Vagina (tissue), 2 donors: ENCODE measurements around the gene CNTN1. TPM values are rescaled to one million over a fixed set of nuclear protein-coding genes. Genes with fewer than 3 reads are reported as not detected.

Experiments used
- DNase-seq, 2 donors: peaks; one replicate each; pipeline ENCODE4 v3.0.0-alpha.2; 2017; ENCODE audit errors: extremely low spot score in 2 of 2
- H3K27ac ChIP-seq: fragments of 200-600 bp; sonication (generic); one replicate; pipeline ENCODE4 v1.5.1; 2019
- H3K27me3 ChIP-seq: fragments of 200-600 bp; sonication (generic); one replicate; pipeline ENCODE4 v1.5.1; 2019
- H3K36me3 ChIP-seq, 2 donors: fragments of 200-600 bp; sonication (generic); one replicate each; pipeline ENCODE4 v1.5.1; 2017 to 2019
- H3K4me1 ChIP-seq: fragments of 200-600 bp; sonication (generic); one replicate; pipeline ENCODE4 v1.5.1; 2019
- H3K4me3 ChIP-seq, 2 donors: fragments of 200-600 bp; sonication (generic); 1 replicate in 1 of 2; 2 replicates in 1 of 2; pipeline ENCODE4 v1.5.1; 2016 to 2019
- H3K9me3 ChIP-seq: fragments of 200-600 bp; sonication (generic); one replicate; pipeline ENCODE4 v1.5.1; 2019
- POLR2A ChIP-seq, 2 donors: fragments of 450-650 bp; IDR thresholded peaks; one replicate each; pipeline ENCODE4 v1.6.1; 2017; ENCODE audit warnings: antibody characterized with exemption in 2 of 2, mild to moderate bottlenecking in 2 of 2, moderate library complexity in 2 of 2
- POLR2AphosphoS5 ChIP-seq, 2 donors: sonication (generic); formaldehyde crosslinking; IDR thresholded peaks; one replicate each; pipeline ENCODE4 v1.9.0; 2017; ENCODE audit warnings: antibody characterized with exemption in 2 of 2, mild to moderate bottlenecking in 2 of 2, low read depth in 1 of 2; ENCODE audit not compliant: insufficient read depth in 1 of 2
- intact Hi-C: fragments of 100-400 bp; cut with DNase I; formaldehyde crosslinking; loops from one replicate; pipeline ENCODE4 v1.15.1; 2023
- total RNA-seq: library from RNA; depleted of rRNA; stranded (reverse); fragments of >200 nt; gene quantifications from one replicate; pipeline ENCODE4 v1.2.3, GENCODE V29; 2016
- TF ChIP-seq, protein P1 (sequence below), 3 experiments: fragments of 450-650 bp in 2 of 3; fragments of 200-600 bp in 1 of 3; sonication (generic) in 1 of 3; IDR thresholded peaks; one replicate each; pipeline ENCODE4 v1.5.1; 2017 to 2019; ENCODE audit warnings: antibody characterized with exemption in 3 of 3, mild to moderate bottlenecking in 2 of 3, moderate library complexity in 2 of 3

CNTN1 gene
- total RNA-seq, 1 donor from 2014 or later: 15.2 TPM

DNA sequence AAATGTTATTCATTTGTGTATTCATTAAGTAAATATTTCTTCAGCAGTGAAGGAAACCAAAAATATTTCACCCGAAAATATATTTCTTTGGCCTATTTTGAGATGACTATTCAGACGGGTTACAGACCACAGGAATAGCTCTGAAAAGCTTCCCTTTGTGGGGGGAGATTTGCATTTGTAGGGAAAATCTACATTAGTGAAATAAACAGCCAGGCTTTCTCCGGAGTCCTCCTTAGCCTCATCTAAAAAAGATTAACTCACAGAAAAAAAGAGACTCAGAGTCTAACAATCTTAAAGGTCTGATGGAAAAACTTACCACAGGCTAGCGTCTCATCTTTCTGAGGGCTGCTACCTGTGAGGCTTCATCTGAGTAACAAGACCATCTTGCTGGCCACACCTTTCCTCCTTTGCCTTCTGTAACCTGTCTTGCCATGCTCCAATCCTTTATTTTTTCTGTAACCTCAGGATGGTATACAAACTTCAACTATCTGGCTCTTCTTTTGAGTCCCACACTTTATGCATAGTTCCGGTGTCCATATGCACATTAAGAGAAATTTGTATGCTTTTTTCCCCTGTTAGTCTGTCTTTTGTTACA lies 100.7 kb downstream of the CNTN1 start:
- H3K27ac ChIP-seq: no peak overlapping the region
- no peaks in the 10 kb centered on the region for H3K27me3 ChIP-seq
- intact Hi-C loops: no loop called here
- TF ChIP-seq POLR2A (IDR thresholded peaks at IDR 0.05) (no peak), POLR2AphosphoS5 (IDR thresholded peaks at IDR 0.05; ENCODE audit: insufficient read depth in 1 of 2, low read depth in 1 of 2) (no peak)
- TF ChIP-seq, protein P1, sequence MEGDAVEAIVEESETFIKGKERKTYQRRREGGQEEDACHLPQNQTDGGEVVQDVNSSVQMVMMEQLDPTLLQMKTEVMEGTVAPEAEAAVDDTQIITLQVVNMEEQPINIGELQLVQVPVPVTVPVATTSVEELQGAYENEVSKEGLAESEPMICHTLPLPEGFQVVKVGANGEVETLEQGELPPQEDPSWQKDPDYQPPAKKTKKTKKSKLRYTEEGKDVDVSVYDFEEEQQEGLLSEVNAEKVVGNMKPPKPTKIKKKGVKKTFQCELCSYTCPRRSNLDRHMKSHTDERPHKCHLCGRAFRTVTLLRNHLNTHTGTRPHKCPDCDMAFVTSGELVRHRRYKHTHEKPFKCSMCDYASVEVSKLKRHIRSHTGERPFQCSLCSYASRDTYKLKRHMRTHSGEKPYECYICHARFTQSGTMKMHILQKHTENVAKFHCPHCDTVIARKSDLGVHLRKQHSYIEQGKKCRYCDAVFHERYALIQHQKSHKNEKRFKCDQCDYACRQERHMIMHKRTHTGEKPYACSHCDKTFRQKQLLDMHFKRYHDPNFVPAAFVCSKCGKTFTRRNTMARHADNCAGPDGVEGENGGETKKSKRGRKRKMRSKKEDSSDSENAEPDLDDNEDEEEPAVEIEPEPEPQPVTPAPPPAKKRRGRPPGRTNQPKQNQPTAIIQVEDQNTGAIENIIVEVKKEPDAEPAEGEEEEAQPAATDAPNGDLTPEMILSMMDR (IDR thresholded peaks at IDR 0.05): no peak
- no peaks in the 10 kb centered on the region for H3K9me3 ChIP-seq
- H3K36me3 ChIP-seq: no peaks in the 10 kb centered on the region
- H3K4me3 ChIP-seq: no peak overlapping the region
- DNase-seq: no peak
- no peaks in the 10 kb centered on the region for H3K4me1 ChIP-seq

DNA sequence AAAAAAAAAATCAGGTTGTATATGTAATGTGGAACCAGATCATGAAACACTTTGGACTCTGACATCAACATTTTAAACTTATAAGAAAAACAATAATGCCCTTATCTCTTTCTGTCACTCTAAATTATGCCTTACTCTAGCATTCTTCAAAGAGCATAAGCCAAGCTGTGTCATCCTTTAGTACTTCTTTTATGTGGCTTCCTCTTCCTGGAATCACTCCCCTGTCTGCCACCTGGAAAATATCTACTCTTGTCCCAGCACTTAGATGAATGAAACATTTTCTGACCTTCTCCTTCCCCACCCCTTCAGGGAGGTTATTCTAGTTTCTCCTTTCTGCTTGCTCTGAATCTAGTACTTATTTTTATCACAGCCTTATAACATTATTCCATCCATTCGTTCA lies 101.2 kb downstream of the CNTN1 start:
- Histone ChIP-seq H3K27me3 (no peaks in the 10 kb centered on the region), H3K4me1 (no peaks in the 10 kb centered on the region), H3K4me3 (no peak overlapping the region), H3K9me3 (no peaks in the 10 kb centered on the region), H3K27ac (no peak overlapping the region), H3K36me3 (no peaks in the 10 kb centered on the region)
- no peak for TF ChIP-seq POLR2AphosphoS5 (IDR thresholded peaks at IDR 0.05; ENCODE audit: insufficient read depth in 1 of 2, low read depth in 1 of 2)
- DNase-seq: no peak
- intact Hi-C loops: no loop called here

DNA sequence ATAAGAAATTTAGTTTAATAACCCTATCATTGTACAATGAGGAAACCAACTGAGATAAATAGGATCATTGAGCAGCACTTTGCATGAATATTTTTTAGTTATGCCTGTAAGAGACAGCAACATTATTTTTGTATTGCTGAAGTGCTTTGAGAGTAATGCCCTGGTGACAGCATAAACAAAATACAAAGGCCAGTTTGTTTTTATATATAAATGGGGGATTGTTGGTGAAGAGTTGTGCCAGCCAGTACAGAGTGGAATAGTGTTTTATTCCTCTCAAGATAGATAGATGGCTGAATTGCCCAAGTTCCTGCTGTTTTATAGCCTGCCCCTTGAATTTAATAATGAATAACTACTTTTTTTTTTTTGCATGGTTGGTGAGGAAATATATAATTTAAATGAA lies 101.8 kb downstream of the CNTN1 start:
- no peaks in the 10 kb centered on the region for H3K36me3 ChIP-seq
- no peak for DNase-seq
- no peaks in the 10 kb centered on the region for H3K9me3 ChIP-seq
- TF ChIP-seq POLR2A (IDR thresholded peaks at IDR 0.05): no peak
- TF ChIP-seq POLR2AphosphoS5 (IDR thresholded peaks at IDR 0.05; ENCODE audit: insufficient read depth in 1 of 2, low read depth in 1 of 2): no peak
- TF ChIP-seq, protein P1 (IDR thresholded peaks at IDR 0.05): no peak
- H3K27me3 ChIP-seq: no peaks in the 10 kb centered on the region
- no peak overlapping the region for H3K27ac ChIP-seq
- no peaks in the 10 kb centered on the region for H3K4me1 ChIP-seq
- intact Hi-C loops: no loop called here
- no peak overlapping the region for H3K4me3 ChIP-seq

DNA sequence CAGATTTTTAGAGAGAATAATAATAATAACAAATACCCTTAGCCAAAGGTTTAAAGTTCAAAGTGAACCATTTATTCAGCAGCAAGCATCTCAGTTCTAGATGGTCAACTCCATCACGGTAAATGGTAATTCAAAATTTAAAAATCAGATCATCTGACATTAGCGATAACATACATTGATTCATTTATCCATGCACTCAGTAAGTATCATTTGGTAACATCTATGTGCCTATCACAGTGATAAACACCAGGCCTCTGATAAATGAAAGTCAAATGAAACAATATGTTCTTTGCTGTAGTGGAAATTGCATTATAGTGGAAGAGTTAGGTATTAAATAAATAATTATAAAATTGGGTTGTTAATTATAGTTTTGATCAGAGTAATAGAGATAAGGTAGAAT lies 108.8 kb downstream of the CNTN1 start:
- Histone ChIP-seq H3K9me3 (no peaks in the 10 kb centered on the region), H3K4me3 (no peak overlapping the region), H3K27ac (no peak overlapping the region), H3K4me1 (no peaks in the 10 kb centered on the region), H3K36me3 (no peaks in the 10 kb centered on the region), H3K27me3 (no peaks in the 10 kb centered on the region)
- no peak for DNase-seq
- TF ChIP-seq POLR2A (IDR thresholded peaks at IDR 0.05) (no peak), POLR2AphosphoS5 (IDR thresholded peaks at IDR 0.05; ENCODE audit: insufficient read depth in 1 of 2, low read depth in 1 of 2) (no peak)
- TF ChIP-seq, protein P1 (IDR thresholded peaks at IDR 0.05): no peak
- intact Hi-C loops: no loop called here

DNA sequence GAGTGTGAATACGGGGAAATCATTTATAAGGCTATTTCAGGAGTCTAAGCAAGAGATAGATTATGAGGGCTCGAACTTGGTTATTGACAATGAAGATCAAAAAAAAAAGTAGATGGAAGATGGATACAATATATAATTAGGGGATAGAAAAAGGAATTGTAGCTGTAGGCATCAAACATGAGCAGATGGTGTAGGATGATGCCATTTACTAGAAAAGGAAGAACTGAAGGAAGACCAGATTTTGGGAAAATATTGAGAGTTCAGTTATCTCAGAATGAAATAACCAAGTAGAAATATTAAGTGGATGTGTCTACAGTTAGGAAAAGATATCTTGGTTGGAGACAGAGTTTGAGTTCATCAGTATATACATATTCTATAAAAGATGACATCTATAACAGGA lies 109.6 kb downstream of the CNTN1 start:
- H3K4me1 ChIP-seq: no peaks in the 10 kb centered on the region
- intact Hi-C loops: no loop called here
- no peak overlapping the region for H3K27ac ChIP-seq
- TF ChIP-seq POLR2AphosphoS5 (IDR thresholded peaks at IDR 0.05; ENCODE audit: insufficient read depth in 1 of 2, low read depth in 1 of 2) (no peak), POLR2A (IDR thresholded peaks at IDR 0.05) (no peak)
- TF ChIP-seq, protein P1 (IDR thresholded peaks at IDR 0.05): no peak
- H3K36me3 ChIP-seq: no peaks in the 10 kb centered on the region
- no peaks in the 10 kb centered on the region for H3K9me3 ChIP-seq
- no peaks in the 10 kb centered on the region for H3K27me3 ChIP-seq
- no peak overlapping the region for H3K4me3 ChIP-seq
- DNase-seq: no peak
